IMR-90 (cell line): ENCODE results near the gene POU3F3. TPM values are rescaled to one million over a fixed set of nuclear protein-coding genes. Genes with fewer than 3 reads are reported as not detected.

Experiments used
- ATAC-seq: fragments of 200-7000 bp; cut with Tn5 transposase; 2 replicates; pipeline ENCODE4 v1.9.1; 2020; ENCODE audit warnings: low read depth, mild to moderate bottlenecking, moderate library complexity
- BruUV-seq: library from RNA; stranded (reverse); fragments of 400-500 nt; replicated peaks from 2 replicates; lab custom pipeline; 2021; lab: Mats Ljungman, UMichigan
- CTCF ChIA-PET: fragments of 300-600 bp; formaldehyde crosslinking; extraction: SDS; loops from one replicate; lab custom pipeline; 2021; ENCODE audit warnings: antibody characterized with exemption; lab: Yijun Ruan, JAX
- POLR2A ChIA-PET: fragments of 300-600 bp; sonication (Branson Sonifier 250); formaldehyde crosslinking; loops from one replicate; lab custom pipeline; 2022; ENCODE audit warnings: antibody characterized with exemption; ENCODE audit not compliant: unreplicated experiment; lab: Charles Lee
- DNase-seq: peaks from one replicate; pipeline ENCODE4 v3.0.0; 2013
- H2AFZ ChIP-seq: replicated peaks from 2 replicates; pipeline ENCODE3; 2013; ENCODE audit warnings: low read length, mild to moderate bottlenecking; ENCODE audit not compliant: poor library complexity
- H2AK5ac ChIP-seq: 2 replicates; pipeline ENCODE4 v1.6.1; 2013; ENCODE audit warnings: low read depth, low read length, inconsistent platforms
- H2AK9ac ChIP-seq: replicated peaks from 2 replicates; pipeline ENCODE3; 2013; ENCODE audit warnings: mild to moderate bottlenecking, low read depth, low read length, moderate library complexity; ENCODE audit not compliant: poor library complexity
- H2BK120ac ChIP-seq: 2 replicates; pipeline ENCODE4 v1.6.1; 2013; ENCODE audit warnings: low read depth, low read length, inconsistent platforms
- H2BK15ac ChIP-seq: 3 replicates; pipeline ENCODE4 v1.6.1; 2013; ENCODE audit warnings: low read depth, low read length, inconsistent platforms
- H2BK20ac ChIP-seq: 2 replicates; pipeline ENCODE4 v1.6.1; 2013; ENCODE audit warnings: low read depth, mild to moderate bottlenecking, inconsistent platforms, low read length, moderate library complexity
- H2BK5ac ChIP-seq: 2 replicates; pipeline ENCODE4 v1.6.1; 2013; ENCODE audit warnings: mild to moderate bottlenecking, low read depth, low read length, inconsistent platforms; ENCODE audit not compliant: poor library complexity, severe bottlenecking
- H3K14ac ChIP-seq: replicated peaks from 2 replicates; pipeline ENCODE4 v1.6.1; 2013; ENCODE audit warnings: low read depth, low read length, inconsistent platforms
- H3K18ac ChIP-seq: 2 replicates; pipeline ENCODE4 v1.6.1; 2013; ENCODE audit warnings: low read depth, low read length, control low read depth
- H3K23ac ChIP-seq: 2 replicates; pipeline ENCODE4 v1.6.1; 2013; ENCODE audit warnings: low read depth, low read length, inconsistent platforms
- H3K27ac ChIP-seq: 2 replicates; pipeline ENCODE4 v1.5.1; 2013; ENCODE audit warnings: mild to moderate bottlenecking, control low read depth, low read length; ENCODE audit not compliant: insufficient read depth
- H3K27me3 ChIP-seq: 2 replicates; pipeline ENCODE4 v1.6.1; 2013; ENCODE audit warnings: low read length; ENCODE audit not compliant: control insufficient read depth, insufficient read depth
- H3K36me3 ChIP-seq: 2 replicates; pipeline ENCODE4 v1.6.1; 2013; ENCODE audit warnings: low read length, mixed read lengths; ENCODE audit not compliant: control insufficient read depth, insufficient read depth
- H3K4ac ChIP-seq: 2 replicates; pipeline ENCODE4 v1.6.1; 2013; ENCODE audit warnings: low read depth, low read length, inconsistent platforms
- H3K4me1 ChIP-seq: 2 replicates; pipeline ENCODE4 v1.6.1; 2013; ENCODE audit warnings: low read length, mixed read lengths; ENCODE audit not compliant: control insufficient read depth, insufficient read depth
- H3K4me2 ChIP-seq: 2 replicates; pipeline ENCODE4 v1.6.1; 2013; ENCODE audit warnings: low read depth, mild to moderate bottlenecking, control low read depth, low read length, moderate library complexity
- H3K4me3 ChIP-seq: 2 replicates; pipeline ENCODE4 v1.5.1; 2013; ENCODE audit warnings: low read depth, mild to moderate bottlenecking, control low read depth, low read length, moderate library complexity; ENCODE audit not compliant: insufficient read depth
- H3K56ac ChIP-seq: 2 replicates; pipeline ENCODE4 v1.6.1; 2013; ENCODE audit warnings: low read length, inconsistent platforms; ENCODE audit not compliant: insufficient read depth; ENCODE audit errors: extremely low read depth
- H3K79me1 ChIP-seq, 2 experiments: 2 replicates each; pipeline ENCODE4 v1.6.1; 2013; ENCODE audit warnings: low read length in 2 of 2, inconsistent platforms in 1 of 2, low read depth in 1 of 2
- H3K9ac ChIP-seq: 2 replicates; pipeline ENCODE4 v1.6.1; 2013; ENCODE audit warnings: low read depth, low read length, control low read depth
- H3K9me1 ChIP-seq: 2 replicates; pipeline ENCODE4 v1.6.1; 2013; ENCODE audit warnings: low read length, inconsistent platforms; ENCODE audit not compliant: insufficient read depth
- H3K9me3 ChIP-seq: 2 replicates; pipeline ENCODE4 v1.6.1; 2013; ENCODE audit warnings: low read length; ENCODE audit not compliant: control insufficient read depth, insufficient read depth
- H4K20me1 ChIP-seq: 2 replicates; pipeline ENCODE4 v1.6.1; 2013; ENCODE audit warnings: low read length, inconsistent platforms; ENCODE audit not compliant: insufficient read depth
- H4K5ac ChIP-seq: 2 replicates; pipeline ENCODE4 v1.6.1; 2013; ENCODE audit warnings: mild to moderate bottlenecking, low read depth, low read length, control low read depth
- H4K8ac ChIP-seq, 2 experiments: 2 replicates each; pipeline ENCODE4 v1.6.1; 2013; ENCODE audit warnings: low read depth in 2 of 2, low read length in 2 of 2, control low read depth in 1 of 2, inconsistent platforms in 1 of 2
- H4K91ac ChIP-seq: 2 replicates; pipeline ENCODE4 v1.6.1; 2013; ENCODE audit warnings: low read depth, low read length, inconsistent platforms; ENCODE audit not compliant: insufficient read depth
- BHLHE40 ChIP-seq: fragments of 150-350 bp; IDR thresholded peaks from 2 replicates; pipeline ENCODE4 v1.6.1; 2016; ENCODE audit warnings: mild to moderate bottlenecking, low read depth, low read length
- CEBPB ChIP-seq: IDR thresholded peaks from 2 replicates; pipeline ENCODE4 v1.6.1; 2012; ENCODE audit warnings: low read depth, low read length, improper control_type of control experiment
- CHD1 ChIP-seq: IDR thresholded peaks from 2 replicates; pipeline ENCODE4 v1.6.1; 2012; ENCODE audit warnings: low read depth, low read length, improper control_type of control experiment
- CTCF ChIP-seq: conservative IDR thresholded peaks from 2 replicates; pipeline ENCODE4 v1.5.1; 2012; ENCODE audit warnings: mild to moderate bottlenecking, low read depth, low read length, improper control_type of control experiment
- ELK1 ChIP-seq: fragments of 150-350 bp; IDR thresholded peaks from 2 replicates; pipeline ENCODE4 v1.6.1; 2016; ENCODE audit warnings: low read depth, mild to moderate bottlenecking, low read length, moderate library complexity, borderline replicate concordance
- FOS ChIP-seq: fragments of 150-350 bp; IDR thresholded peaks from 2 replicates; pipeline ENCODE4 v1.6.1; 2016; ENCODE audit warnings: low read depth, low read length
- MAFK ChIP-seq: IDR thresholded peaks from 2 replicates; pipeline ENCODE4 v1.6.1; 2012; ENCODE audit warnings: low read depth, low read length, improper control_type of control experiment
- MAZ ChIP-seq: IDR thresholded peaks from 2 replicates; pipeline ENCODE4 v1.6.1; 2012; ENCODE audit warnings: low read depth, mild to moderate bottlenecking, low read length, improper control_type of control experiment, moderate library complexity, borderline replicate concordance
- MXI1 ChIP-seq: IDR thresholded peaks from 2 replicates; pipeline ENCODE4 v1.6.1; 2012; ENCODE audit warnings: low read depth, mild to moderate bottlenecking, low read length, moderate library complexity, borderline replicate concordance
- NFE2L2 ChIP-seq: fragments of 150-350 bp; IDR thresholded peaks from 2 replicates; pipeline ENCODE4 v1.6.1; 2016; ENCODE audit warnings: low read depth, mild to moderate bottlenecking, low read length
- POLR2A ChIP-seq: IDR thresholded peaks from 2 replicates; pipeline ENCODE4 v1.6.1; 2012; ENCODE audit warnings: mild to moderate bottlenecking, low read depth, low read length
- RAD21 ChIP-seq: IDR thresholded peaks from 2 replicates; pipeline ENCODE4 v1.6.1; 2012; ENCODE audit warnings: low read length, improper control_type of control experiment
- RCOR1 ChIP-seq: IDR thresholded peaks from 2 replicates; pipeline ENCODE4 v1.6.1; 2012; ENCODE audit warnings: mild to moderate bottlenecking, low read length, improper control_type of control experiment; ENCODE audit not compliant: insufficient replicate concordance
- RFX5 ChIP-seq: IDR thresholded peaks from 2 replicates; pipeline ENCODE4 v1.8.0; 2012; ENCODE audit warnings: low read depth, mild to moderate bottlenecking, low read length, moderate library complexity
- SMC3 ChIP-seq: fragments of 150-350 bp; IDR thresholded peaks from 2 replicates; pipeline ENCODE4 v1.6.1; 2016; ENCODE audit warnings: low read depth, mild to moderate bottlenecking, antibody characterized with exemption, low read length, moderate library complexity
- USF2 ChIP-seq: fragments of 150-350 bp; IDR thresholded peaks from 2 replicates; pipeline ENCODE4 v1.6.1; 2017; ENCODE audit warnings: mild to moderate bottlenecking, antibody characterized with exemption, low read length, low read depth
- WGBS, 2 experiments: methylation state at CpG; one replicate each; pipeline versions ENCODE4 v1.1.5 to v1.1.7; 2013; ENCODE audit warnings: missing lambda C conversion rate in 2 of 2; ENCODE audit not compliant: insufficient read length in 1 of 2; ENCODE audit errors: extremely low coverage in 2 of 2; 5-methylcytosine and 5-hydroxymethylcytosine counted together
- dilution Hi-C: fragments of 300-500 bp; cut with HindIII; formaldehyde crosslinking; loops from one replicate; pipeline ENCODE4 v1.14.3; 2018; ENCODE audit warnings: low sequenced_read_pairs; ENCODE audit not compliant: unreplicated experiment
- in situ Hi-C: fragments of 300-500 bp; cut with MboI; formaldehyde crosslinking; loops from 3 replicates; pipeline ENCODE4 v1.14.3; 2019; ENCODE audit warnings: low sequenced_read_pairs, inconsistent platforms, mixed read lengths
- intact Hi-C: fragments of 100-400 bp; cut with micrococcal nuclease; formaldehyde crosslinking; loops from 2 replicates; pipeline ENCODE4 v1.10.0; 2022
- polyA plus RNA-seq, 3 experiments: library from polyadenylated mRNA; depleted of rRNA; stranded (reverse); fragments of >200 nt; gene quantifications; 2 replicates each; pipeline ENCODE4 v1.2.3, GENCODE V29; 2012; ENCODE audit warnings: low replicate concordance in 1 of 3
- total RNA-seq: library from RNA; depleted of rRNA; stranded (reverse); fragments of >200 nt; gene quantifications from 2 replicates; pipeline ENCODE4 v1.2.3, GENCODE V29; 2012

POU3F3 gene
- total and polyA plus RNA-seq, 2 of the 4 experiments (the other 2 are of a cell fraction) = not detected

GRCh38 chr2:104847586-104848160, 6.2 kb upstream of the POU3F3 start:
- no peaks in the 10 kb centered on the region for H4K20me1 ChIP-seq
- TF ChIP-seq MAZ (no peak), RFX5 (no peak), USF2 (no peak), MXI1 (no peak), MAFK (no peak), BHLHE40 (no peak), FOS (no peak), ELK1 (no peak), POLR2A (no peak), RAD21 (no peak), CTCF (no peak), RCOR1 (no peak), SMC3 (no peak), NFE2L2 (no peak), CEBPB (no peak), CHD1 (no peak)
- H3K4me3 ChIP-seq = no peak overlapping the region
- H3K4me2 ChIP-seq = no peak overlapping the region
- no peak overlapping the region for H3K4ac ChIP-seq
- no peaks in the 10 kb centered on the region for H3K9me1 ChIP-seq
- H3K18ac ChIP-seq = no peak overlapping the region
- peaks cover 74% of the 10 kb centered on the region for H3K27me3 ChIP-seq
- no peak overlapping the region for H4K8ac ChIP-seq
- dilution Hi-C loops = no loop called here
- H2BK120ac ChIP-seq = no peak overlapping the region
- H4K91ac ChIP-seq = no peak overlapping the region
- CTCF ChIA-PET = no interaction called here
- no peak overlapping the region for H4K5ac ChIP-seq
- H2BK5ac ChIP-seq = no peak overlapping the region
- intact Hi-C loops = no loop called here
- H3K23ac ChIP-seq = no peak overlapping the region
- no peak overlapping the region for H3K56ac ChIP-seq
- no peak for ATAC-seq
- H2AFZ ChIP-seq = no peak overlapping the region
- H2AK9ac ChIP-seq = no peak overlapping the region
- DNase-seq = no peak
- H3K4me1 ChIP-seq = no peaks in the 10 kb centered on the region
- no CpG with 5 or more reads among the region's 5 CpGs for WGBS, 2 experiments
- H3K79me1 ChIP-seq = no peaks in the 10 kb centered on the region
- H3K36me3 ChIP-seq = no peaks in the 10 kb centered on the region
- no peak overlapping the region for H2BK15ac ChIP-seq
- H3K27ac ChIP-seq = no peak overlapping the region
- POLR2A ChIA-PET = no interaction called here
- in situ Hi-C loops = no loop called here
- H3K9me3 ChIP-seq = 0 out of 2 replicates have a peak, but pooled peaks cover 2% of the 10 kb centered on the region
- H3K14ac ChIP-seq = no peak overlapping the region
- H2AK5ac ChIP-seq = no peak overlapping the region
- H2BK20ac ChIP-seq = no peak overlapping the region
- no TSS peak for BruUV-seq
- H3K9ac ChIP-seq = no peak overlapping the region
